ENCODE data around the gene MAP4K4. TPM values are rescaled to one million over a fixed set of nuclear protein-coding genes. Genes with fewer than 3 reads are reported as not detected.
A peak's percentile ranks its signal among the peaks of the same experiment; 100 is the strongest.

Gene MAP4K4
- polyA plus RNA-seq, 3 donors = 5.3 to 66.9 (median 8.7) TPM

GRCh38 chr2:101821828-101822458 is 124.4 kb downstream of the MAP4K4 start:
- H3K27ac ChIP-seq (ENCODE audit: low read depth in 1 of 2, low read length in 2 of 2) = no peak overlapping the region
- Mint-ChIP-seq H3K36me3 (peaks cover 26 to 30% of the 10 kb centered on the region in 2 donors), H3K4me3 (no peak overlapping the region), H3K9me3 (no peaks in the 10 kb centered on the region), H3K4me1 (peaks cover 23% of the 10 kb centered on the region), H3K27me3 (ENCODE audit: low read depth in 3 of 3) (no peaks in the 10 kb centered on the region), H3K27ac (no peak overlapping the region)
- peaks cover 68% of the 10 kb centered on the region for H3K79me2 ChIP-seq (ENCODE audit: insufficient read depth, low read length)
- no peak overlapping the region for H3K9ac ChIP-seq (ENCODE audit: insufficient read depth, low read length, poor library complexity, severe bottlenecking)
- H4K20me1 ChIP-seq (ENCODE audit: insufficient read depth, low read length) = peaks cover 97% of the 10 kb centered on the region
- TF ChIP-seq CTCF (IDR thresholded peaks at IDR 0.05) = no peak
- H3K4me3 ChIP-seq (replicated peaks in 1 of 3; ENCODE audit: low read depth in 2 of 3, low read length in 3 of 3) = no peak overlapping the region
- peaks cover 0 to 10% of the 10 kb centered on the region in 2 donors for H3K4me1 ChIP-seq (ENCODE audit: control insufficient read depth in 1 of 2, insufficient read depth in 2 of 2, low read length in 2 of 2)
- H3K36me3 ChIP-seq (replicated peaks in 1 of 2; ENCODE audit: control insufficient read depth in 1 of 2, insufficient read depth in 2 of 2, low read length in 2 of 2) = peaks cover 11 to 21% of the 10 kb centered on the region in 2 donors
- H3K27me3 ChIP-seq (ENCODE audit: control insufficient read depth in 2 of 2, insufficient read depth in 2 of 2, low read length in 2 of 2) = no peaks in the 10 kb centered on the region
- no CpG with 5 or more reads among the region's 6 CpGs for WGBS (ENCODE audit: insufficient coverage)
- DNase-seq = no peak
- no peak overlapping the region for H2AFZ ChIP-seq (ENCODE audit: insufficient read depth, low read depth, low read length, poor library complexity, severe bottlenecking)
- no peaks in the 10 kb centered on the region for H3K9me3 ChIP-seq (replicated peaks in 1 of 2; ENCODE audit: control insufficient read depth in 1 of 2, insufficient read depth in 1 of 2, low read length in 2 of 2)
- no peak overlapping the region for H3K4me2 ChIP-seq (replicated peaks; ENCODE audit: extremely low read depth, low read length, poor library complexity, severe bottlenecking)
- intact Hi-C loops (cut with micrococcal nuclease) = loop anchor here in 1 of 2 donors (10.0 kb wide), 1 partner anchor 127 kb away; the partner anchor contains the start of gene MAP4K4

GRCh38 chr2:101823347-101823791 is 125.9 kb downstream of the MAP4K4 start:
- Mint-ChIP-seq H3K9me3 (no peaks in the 10 kb centered on the region), H3K27me3 (ENCODE audit: low read depth in 3 of 3) (no peaks in the 10 kb centered on the region), H3K36me3 (peaks cover 26 to 44% of the 10 kb centered on the region in 2 donors), H3K27ac (peak overlapping the region in 1 of 7 donors; percentile 14), H3K4me1 (peaks cover 24% of the 10 kb centered on the region), H3K4me3 (no peak overlapping the region)
- H3K4me1 ChIP-seq (ENCODE audit: control insufficient read depth in 1 of 2, insufficient read depth in 2 of 2, low read length in 2 of 2) = peaks cover 0 to 20% of the 10 kb centered on the region in 2 donors
- H3K4me3 ChIP-seq (replicated peaks in 1 of 3; ENCODE audit: low read depth in 2 of 3, low read length in 3 of 3) = no peak overlapping the region
- no peak overlapping the region for H3K27ac ChIP-seq (ENCODE audit: low read depth in 1 of 2, low read length in 2 of 2)
- peaks cover 97% of the 10 kb centered on the region for H4K20me1 ChIP-seq (ENCODE audit: insufficient read depth, low read length)
- peak; percentile 73 for TF ChIP-seq CTCF (IDR thresholded peaks at IDR 0.05)
- 14% methylated on average over 8 of the region's 14 CpGs for WGBS (ENCODE audit: insufficient coverage)
- H3K4me2 ChIP-seq (replicated peaks; ENCODE audit: extremely low read depth, low read length, poor library complexity, severe bottlenecking) = no peak overlapping the region
- H3K27me3 ChIP-seq (ENCODE audit: control insufficient read depth in 2 of 2, insufficient read depth in 2 of 2, low read length in 2 of 2) = no peaks in the 10 kb centered on the region
- H3K79me2 ChIP-seq (ENCODE audit: insufficient read depth, low read length) = peaks cover 54% of the 10 kb centered on the region
- intact Hi-C loops (cut with micrococcal nuclease) = loop anchor here in 1 of 2 donors (10.0 kb wide), 1 partner anchor 129 kb away; the partner anchor contains the start of gene MAP4K4
- H3K9ac ChIP-seq (ENCODE audit: insufficient read depth, low read length, poor library complexity, severe bottlenecking) = no peak overlapping the region
- no peaks in the 10 kb centered on the region for H3K9me3 ChIP-seq (replicated peaks in 1 of 2; ENCODE audit: control insufficient read depth in 1 of 2, insufficient read depth in 1 of 2, low read length in 2 of 2)
- H3K36me3 ChIP-seq (replicated peaks in 1 of 2; ENCODE audit: control insufficient read depth in 1 of 2, insufficient read depth in 2 of 2, low read length in 2 of 2) = peaks cover 25 to 36% of the 10 kb centered on the region in 2 donors
- no peak overlapping the region for H2AFZ ChIP-seq (ENCODE audit: insufficient read depth, low read depth, low read length, poor library complexity, severe bottlenecking)
- DNase-seq = peak; percentile 27 to 45 (median 45)
